Measurements from ENCODE around the gene AHNAK. TPM values are rescaled to one million over a fixed set of nuclear protein-coding genes. Genes with fewer than 3 reads are reported as not detected.

The AHNAK gene
- total RNA-seq, 1 donor from 2014 or later: 136 TPM

DNA sequence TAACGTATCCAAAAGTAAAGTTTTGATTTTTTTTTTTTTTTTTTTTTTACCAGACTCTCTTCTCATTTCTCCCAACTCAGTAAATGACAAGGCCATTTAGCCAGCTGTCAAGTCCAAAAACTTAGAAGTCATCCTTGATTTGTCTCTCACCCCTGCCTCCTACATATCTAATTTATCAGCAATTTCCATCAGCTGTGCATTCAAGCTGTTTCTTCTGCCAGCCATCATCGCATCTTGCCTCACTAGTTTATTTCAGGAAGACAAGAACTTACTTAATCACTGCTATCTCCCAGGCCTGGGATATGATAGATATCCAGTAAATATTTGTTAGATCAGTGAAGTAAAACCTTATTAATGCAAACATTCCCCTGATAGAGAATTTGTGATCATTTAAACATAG is 80.2 kb downstream of the AHNAK start:
- no peak overlapping the region for H3K4me3 Mint-ChIP-seq (ENCODE audit: unreplicated experiment)
- no peak for DNase-seq (ENCODE audit: low spot score)
- H3K27me3 Mint-ChIP-seq (ENCODE audit: unreplicated experiment): peaks cover 2% of the 10 kb centered on the region
- peaks cover 24% of the 10 kb centered on the region for H3K4me1 Mint-ChIP-seq (ENCODE audit: unreplicated experiment)
- TF ChIP-seq, protein P1, sequence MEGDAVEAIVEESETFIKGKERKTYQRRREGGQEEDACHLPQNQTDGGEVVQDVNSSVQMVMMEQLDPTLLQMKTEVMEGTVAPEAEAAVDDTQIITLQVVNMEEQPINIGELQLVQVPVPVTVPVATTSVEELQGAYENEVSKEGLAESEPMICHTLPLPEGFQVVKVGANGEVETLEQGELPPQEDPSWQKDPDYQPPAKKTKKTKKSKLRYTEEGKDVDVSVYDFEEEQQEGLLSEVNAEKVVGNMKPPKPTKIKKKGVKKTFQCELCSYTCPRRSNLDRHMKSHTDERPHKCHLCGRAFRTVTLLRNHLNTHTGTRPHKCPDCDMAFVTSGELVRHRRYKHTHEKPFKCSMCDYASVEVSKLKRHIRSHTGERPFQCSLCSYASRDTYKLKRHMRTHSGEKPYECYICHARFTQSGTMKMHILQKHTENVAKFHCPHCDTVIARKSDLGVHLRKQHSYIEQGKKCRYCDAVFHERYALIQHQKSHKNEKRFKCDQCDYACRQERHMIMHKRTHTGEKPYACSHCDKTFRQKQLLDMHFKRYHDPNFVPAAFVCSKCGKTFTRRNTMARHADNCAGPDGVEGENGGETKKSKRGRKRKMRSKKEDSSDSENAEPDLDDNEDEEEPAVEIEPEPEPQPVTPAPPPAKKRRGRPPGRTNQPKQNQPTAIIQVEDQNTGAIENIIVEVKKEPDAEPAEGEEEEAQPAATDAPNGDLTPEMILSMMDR (IDR thresholded peaks at IDR 0.05; ENCODE audit: unreplicated experiment): no peak
- peak overlapping the region; percentile 74 for H3K27ac Mint-ChIP-seq (ENCODE audit: unreplicated experiment)
- H3K36me3 Mint-ChIP-seq (ENCODE audit: low read depth, unreplicated experiment): peaks cover 5% of the 10 kb centered on the region
- H3K9me3 Mint-ChIP-seq (ENCODE audit: unreplicated experiment): peaks cover 5% of the 10 kb centered on the region

DNA sequence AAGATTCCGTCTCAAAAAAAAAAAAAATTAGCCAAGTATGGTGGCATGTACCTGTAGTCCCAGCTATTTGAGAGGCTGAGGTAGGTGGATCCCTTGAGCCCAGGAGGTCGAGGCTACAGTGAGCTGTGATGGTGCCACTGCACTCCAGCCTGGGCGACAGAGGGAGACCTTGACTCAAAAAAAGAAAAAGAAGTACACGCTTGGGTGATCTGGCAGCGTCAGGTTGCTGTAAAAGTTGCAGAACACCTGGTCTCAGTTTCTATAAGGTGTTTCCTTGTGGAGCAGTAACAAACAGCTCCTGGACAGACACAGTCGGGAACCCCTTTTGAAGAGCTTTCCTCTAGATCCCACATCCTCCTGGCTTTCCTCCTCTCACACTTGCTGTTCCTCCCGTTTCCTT is 82.0 kb downstream of the AHNAK start:
- Mint-ChIP-seq H3K36me3 (ENCODE audit: low read depth, unreplicated experiment) (peaks cover 5% of the 10 kb centered on the region), H3K4me1 (ENCODE audit: unreplicated experiment) (peaks cover 24% of the 10 kb centered on the region), H3K27me3 (ENCODE audit: unreplicated experiment) (peaks cover 2% of the 10 kb centered on the region), H3K4me3 (ENCODE audit: unreplicated experiment) (no peak overlapping the region), H3K27ac (ENCODE audit: unreplicated experiment) (peak overlapping the region; percentile 67), H3K9me3 (ENCODE audit: unreplicated experiment) (peaks cover 5% of the 10 kb centered on the region)
- TF ChIP-seq, protein P1 (IDR thresholded peaks at IDR 0.05; ENCODE audit: unreplicated experiment): no peak
- no peak for DNase-seq (ENCODE audit: low spot score)

DNA sequence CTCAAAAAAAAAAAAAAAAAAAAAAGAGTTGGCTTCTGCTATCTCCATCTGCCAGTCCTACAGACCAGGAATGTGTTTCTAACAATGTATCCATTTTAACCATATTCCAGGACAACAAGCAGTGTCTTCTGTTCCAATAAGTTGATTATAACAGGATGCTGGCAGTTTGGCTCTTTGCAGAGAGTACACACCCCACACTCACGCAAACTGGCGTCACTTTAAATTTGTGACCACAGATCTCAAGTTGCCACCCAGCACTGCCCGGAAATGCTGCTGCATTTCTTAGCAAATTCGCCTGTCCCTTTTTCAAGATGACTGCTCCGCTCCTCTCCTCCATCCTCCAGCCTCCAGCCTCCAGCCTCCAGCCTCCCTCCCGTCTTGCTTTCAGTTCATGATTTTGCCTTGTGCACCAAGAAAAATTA is 83.5 kb downstream of the AHNAK start:
- H3K4me3 Mint-ChIP-seq (ENCODE audit: unreplicated experiment): no peak overlapping the region
- TF ChIP-seq, protein P1 (IDR thresholded peaks at IDR 0.05; ENCODE audit: unreplicated experiment): no peak
- no peak overlapping the region for H3K27ac Mint-ChIP-seq (ENCODE audit: unreplicated experiment)
- H3K36me3 Mint-ChIP-seq (ENCODE audit: low read depth, unreplicated experiment): peaks cover 5% of the 10 kb centered on the region
- H3K9me3 Mint-ChIP-seq (ENCODE audit: unreplicated experiment): peaks cover 5% of the 10 kb centered on the region
- peaks cover 24% of the 10 kb centered on the region for H3K4me1 Mint-ChIP-seq (ENCODE audit: unreplicated experiment)
- H3K27me3 Mint-ChIP-seq (ENCODE audit: unreplicated experiment): peaks cover 2% of the 10 kb centered on the region
- DNase-seq (ENCODE audit: low spot score): no peak

DNA sequence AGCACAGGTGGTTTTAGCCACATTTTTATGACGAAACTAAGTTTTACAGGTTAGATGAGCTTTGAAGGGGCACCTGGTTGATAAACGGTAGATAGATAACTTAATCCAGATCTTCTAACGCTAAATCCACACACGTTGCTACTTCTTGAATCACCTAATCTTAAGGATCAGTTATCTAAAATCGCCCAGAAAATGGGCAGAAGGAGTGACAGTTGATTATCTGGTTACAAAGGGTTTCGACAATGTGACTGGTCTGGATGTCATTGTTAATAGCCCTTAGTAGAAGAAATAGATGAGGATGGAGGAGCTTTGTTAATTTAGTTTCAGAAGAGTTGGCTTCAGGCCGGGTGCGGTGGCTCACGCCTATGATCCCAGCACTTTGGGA is 84.1 kb downstream of the AHNAK start:
- Mint-ChIP-seq H3K9me3 (ENCODE audit: unreplicated experiment) (peaks cover 5% of the 10 kb centered on the region), H3K27me3 (ENCODE audit: unreplicated experiment) (peaks cover 2% of the 10 kb centered on the region), H3K36me3 (ENCODE audit: low read depth, unreplicated experiment) (peaks cover 5% of the 10 kb centered on the region), H3K27ac (ENCODE audit: unreplicated experiment) (no peak overlapping the region), H3K4me3 (ENCODE audit: unreplicated experiment) (no peak overlapping the region), H3K4me1 (ENCODE audit: unreplicated experiment) (peaks cover 20% of the 10 kb centered on the region)
- no peak for DNase-seq (ENCODE audit: low spot score)
- TF ChIP-seq, protein P1 (IDR thresholded peaks at IDR 0.05; ENCODE audit: unreplicated experiment): no peak

DNA sequence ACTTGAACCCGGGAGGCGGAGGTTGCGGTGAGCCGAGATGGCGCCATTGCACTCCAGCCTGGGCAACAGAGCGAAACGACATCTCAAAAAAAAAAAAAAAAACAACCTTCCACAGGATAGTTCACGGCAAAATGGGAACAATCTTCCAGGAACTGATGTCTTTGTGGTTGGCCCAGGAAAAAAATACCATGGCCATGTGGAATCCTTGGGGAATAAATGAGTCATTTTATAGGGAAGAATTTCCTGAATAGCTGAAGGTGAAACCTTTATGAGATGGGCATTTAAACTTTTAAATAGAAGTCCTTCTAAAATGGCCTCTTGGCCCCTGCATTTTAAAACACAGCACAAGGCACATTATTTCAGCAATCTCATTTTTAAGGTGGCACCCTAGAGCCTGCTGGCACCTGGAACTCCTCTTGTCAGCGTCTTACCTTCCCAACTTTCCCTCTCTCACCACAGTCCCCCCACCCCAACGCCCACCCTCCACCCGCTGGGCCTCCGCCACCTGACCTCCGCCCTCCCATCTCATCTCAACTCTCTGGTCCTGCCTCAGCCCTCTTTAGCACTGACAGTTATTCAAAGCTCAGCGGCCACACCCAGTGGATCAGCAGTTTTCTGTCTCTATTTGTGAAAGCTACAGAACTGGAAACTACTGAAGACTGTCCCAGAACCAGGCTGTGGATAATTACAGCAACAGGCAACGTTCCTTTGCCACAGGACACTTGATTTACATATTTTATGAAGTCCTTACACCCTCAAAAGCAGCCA is 84.7 kb downstream of the AHNAK start:
- H3K27ac Mint-ChIP-seq (ENCODE audit: unreplicated experiment): no peak overlapping the region
- TF ChIP-seq, protein P1 (IDR thresholded peaks at IDR 0.05; ENCODE audit: unreplicated experiment): no peak
- H3K4me3 Mint-ChIP-seq (ENCODE audit: unreplicated experiment): no peak overlapping the region
- peaks cover 16% of the 10 kb centered on the region for H3K4me1 Mint-ChIP-seq (ENCODE audit: unreplicated experiment)
- DNase-seq (ENCODE audit: low spot score): no peak
- peaks cover 5% of the 10 kb centered on the region for H3K36me3 Mint-ChIP-seq (ENCODE audit: low read depth, unreplicated experiment)
- H3K9me3 Mint-ChIP-seq (ENCODE audit: unreplicated experiment): peaks cover 5% of the 10 kb centered on the region
- peaks cover 2% of the 10 kb centered on the region for H3K27me3 Mint-ChIP-seq (ENCODE audit: unreplicated experiment)
